Daoy (cell line): Measurements from ENCODE around the gene ZBTB38. TPM values are rescaled to one million over a fixed set of nuclear protein-coding genes. Genes with fewer than 3 reads are reported as not detected.

Experiments
- DNase-seq: peaks from one replicate; pipeline ENCODE4 v3.0.0-alpha.2; 2015; ENCODE audit warnings: low read depth
- total RNA-seq: library from RNA; depleted of rRNA; stranded (reverse); fragments of >200 nt; shearing (Covaris generic); gene quantifications from 2 replicates; pipeline ENCODE4 v1.2.3, GENCODE V29; 2014

Gene ZBTB38
- total RNA-seq, 1 experiment from 2014 or later: 45.6 TPM

- no peak for DNase-seq
Observed at GRCh38 chr3:141386611-141387111, 18.4 kb downstream of the ZBTB38 start.

GRCh38 chr3:141387516-141387915, 19.2 kb downstream of the ZBTB38 start:
- DNase-seq: no peak

GRCh38 chr3:141388395-141388794, 20.1 kb downstream of the ZBTB38 start:
- DNase-seq: no peak

- DNase-seq: peak; percentile 26
Observed at GRCh38 chr3:141388823-141389621, 20.7 kb downstream of the ZBTB38 start.

- DNase-seq: no peak
Observed at GRCh38 chr3:141389703-141390102, 21.4 kb downstream of the ZBTB38 start.

- no peak for DNase-seq
Observed at GRCh38 chr3:141390747-141391146, 22.4 kb downstream of the ZBTB38 start.

- DNase-seq: no peak
Observed at GRCh38 chr3:141391298-141391990, 23.1 kb downstream of the ZBTB38 start.

- no peak for DNase-seq
Observed at GRCh38 chr3:141391991-141392316, 23.6 kb downstream of the ZBTB38 start.

- no peak for DNase-seq
Observed at GRCh38 chr3:141392416-141392815, 24.1 kb downstream of the ZBTB38 start.

- peak; percentile 50 for DNase-seq
Observed at GRCh38 chr3:141392897-141393734, 24.8 kb downstream of the ZBTB38 start.

- DNase-seq: no peak
Observed at GRCh38 chr3:141393735-141394076, 25.4 kb downstream of the ZBTB38 start.

- no peak for DNase-seq
Observed at GRCh38 chr3:141394560-141394959, 26.3 kb downstream of the ZBTB38 start.

- DNase-seq: no peak
Observed at GRCh38 chr3:141395005-141395589, 26.8 kb downstream of the ZBTB38 start.

- DNase-seq: no peak
Observed at GRCh38 chr3:141397996-141398395, 29.7 kb downstream of the ZBTB38 start.

- no peak for DNase-seq
Observed at GRCh38 chr3:141399200-141399599, 30.9 kb downstream of the ZBTB38 start.

GRCh38 chr3:141400073-141400971, 32.0 kb downstream of the ZBTB38 start:
- no peak for DNase-seq

- no peak for DNase-seq
Observed at GRCh38 chr3:141401095-141401494, 32.8 kb downstream of the ZBTB38 start.

GRCh38 chr3:141401573-141402475, 33.5 kb downstream of the ZBTB38 start:
- peak; percentile 56 for DNase-seq

GRCh38 chr3:141402476-141403171, 34.3 kb downstream of the ZBTB38 start:
- DNase-seq: peak; percentile 56
